Sigmoid colon (tissue), 7 donors: ENCODE results near the gene CCNJ. TPM values are rescaled to one million over a fixed set of nuclear protein-coding genes. Genes with fewer than 3 reads are reported as not detected.
"Not testable (repeated sequence)": the region's sequence is repeated elsewhere in the genome, so short reads cannot be mapped to it uniquely, and the experiment has no call there.

ENCODE experiments used
- DNase-seq: peaks from one replicate; pipeline ENCODE4 v3.0.0-alpha.2; 2019
- H3K27ac ChIP-seq, 4 donors: fragments of 200-600 bp; sonication (generic); one replicate each; pipeline ENCODE4 v1.5.1; 2016 to 2019; ENCODE audit warnings: mild to moderate bottlenecking in 1 of 4
- H3K27me3 ChIP-seq, 3 donors: fragments of 200-600 bp; sonication (generic); one replicate each; pipeline ENCODE4 v1.5.1; 2019; ENCODE audit warnings: mild to moderate bottlenecking in 1 of 3
- H3K36me3 ChIP-seq, 4 donors: fragments of 200-600 bp; sonication (generic); one replicate each; pipeline ENCODE4 v1.5.1; 2016 to 2019
- H3K4me1 ChIP-seq, 4 donors: fragments of 200-600 bp; sonication (generic); one replicate each; pipeline ENCODE4 v1.5.1; 2017 to 2019
- H3K4me3 ChIP-seq, 4 donors: fragments of 200-600 bp; sonication (generic); one replicate each; pipeline ENCODE4 v1.5.1; 2017 to 2019; ENCODE audit warnings: mild to moderate bottlenecking in 2 of 4, moderate library complexity in 1 of 4
- H3K9me3 ChIP-seq, 4 donors: fragments of 200-600 bp in 3 of 4; sonication (generic) in 3 of 4; one replicate each; pipeline versions ENCODE4 v1.5.1 to v1.6.1; 2013 to 2019
- EP300 ChIP-seq, 4 donors: sonication (generic); formaldehyde crosslinking; IDR thresholded peaks; one replicate each; pipeline ENCODE4 v1.6.1; 2017; ENCODE audit warnings: antibody characterized with exemption in 4 of 4
- POLR2A ChIP-seq, 2 donors: fragments of 450-650 bp; IDR thresholded peaks; one replicate each; pipeline ENCODE4 v1.6.1; 2016; ENCODE audit warnings: antibody characterized with exemption in 2 of 2, mild to moderate bottlenecking in 2 of 2, moderate library complexity in 2 of 2
- POLR2AphosphoS5 ChIP-seq, 4 donors: sonication (generic); formaldehyde crosslinking; IDR thresholded peaks; one replicate each; pipeline ENCODE4 v1.6.1; 2017; ENCODE audit warnings: antibody characterized with exemption in 4 of 4
- WGBS, 2 donors: extraction: QIAGEN DNeasy Blood & Tissue Kit; methylation state at CpG; one replicate each; pipeline ENCODE4 v1.1.7; 2013; 5-methylcytosine and 5-hydroxymethylcytosine counted together
- intact Hi-C: fragments of 100-400 bp; cut with DNase I; formaldehyde crosslinking; loops from one replicate; pipeline ENCODE4 v1.15.1; 2023
- polyA plus RNA-seq, 3 donors: library from polyadenylated mRNA; stranded (reverse); fragments of 200-250 nt; gene quantifications; one replicate each; pipeline ENCODE4 v1.2.3, GENCODE V29; 2013
- total RNA-seq, 4 donors: library from RNA; depleted of rRNA; stranded (reverse); fragments of >200 nt; gene quantifications; one replicate each; pipeline ENCODE4 v1.1.0, GENCODE V29; 2016
- TF ChIP-seq, protein P1 (sequence below), 4 experiments: fragments of 450-650 bp in 3 of 4; fragments of 200-600 bp in 1 of 4; IDR thresholded peaks; one replicate each; pipeline ENCODE4 v1.5.1; 2016 to 2019; ENCODE audit warnings: antibody characterized with exemption in 4 of 4, mild to moderate bottlenecking in 3 of 4, moderate library complexity in 2 of 4
- donor health status: healthy with polysubstance abuse.
- donor health status: Bipolar disorder and iron deficiency.
- donor health status: healthy.

Gene CCNJ
- total RNA-seq (1 to 10 TPM; 3.3 to 6.4 (median 4.6) TPM), polyA plus RNA-seq (1 to 10 TPM; 1.8 to 3.5 (median 2.8) TPM)

- Histone ChIP-seq H3K36me3 (no peaks in the 10 kb centered on the region), H3K4me1 (peaks cover 0 to 21% (median 10%) of the 10 kb centered on the region in 4 donors), H3K27ac (peak within 1 kb of the TSS; percentile 83 to 93 (median 88)), H3K4me3 (peak within 1 kb of the TSS; percentile 65 to 79 (median 70)), H3K9me3 (no peaks in the 10 kb centered on the region), H3K27me3 (no peaks in the 10 kb centered on the region)
- WGBS, 2 donors = 4 to 5% methylated on average over 92 of the region's 92 CpGs
- intact Hi-C loops = loop anchor here (1.0 to 2.0 kb wide), 3 partner anchors 48 to 134 kb away; partner anchors contain the start of gene ZNF518A
- DNase-seq = peak; percentile 94
- TF ChIP-seq POLR2AphosphoS5 (IDR thresholded peaks at IDR 0.05) = peak; percentile 51 to 86 (median 79)
- no peak for TF ChIP-seq EP300 (IDR thresholded peaks at IDR 0.05)
- peak in 1 of 2 donors; percentile 42 for TF ChIP-seq POLR2A (IDR thresholded peaks at IDR 0.05)
- TF ChIP-seq, protein P1, sequence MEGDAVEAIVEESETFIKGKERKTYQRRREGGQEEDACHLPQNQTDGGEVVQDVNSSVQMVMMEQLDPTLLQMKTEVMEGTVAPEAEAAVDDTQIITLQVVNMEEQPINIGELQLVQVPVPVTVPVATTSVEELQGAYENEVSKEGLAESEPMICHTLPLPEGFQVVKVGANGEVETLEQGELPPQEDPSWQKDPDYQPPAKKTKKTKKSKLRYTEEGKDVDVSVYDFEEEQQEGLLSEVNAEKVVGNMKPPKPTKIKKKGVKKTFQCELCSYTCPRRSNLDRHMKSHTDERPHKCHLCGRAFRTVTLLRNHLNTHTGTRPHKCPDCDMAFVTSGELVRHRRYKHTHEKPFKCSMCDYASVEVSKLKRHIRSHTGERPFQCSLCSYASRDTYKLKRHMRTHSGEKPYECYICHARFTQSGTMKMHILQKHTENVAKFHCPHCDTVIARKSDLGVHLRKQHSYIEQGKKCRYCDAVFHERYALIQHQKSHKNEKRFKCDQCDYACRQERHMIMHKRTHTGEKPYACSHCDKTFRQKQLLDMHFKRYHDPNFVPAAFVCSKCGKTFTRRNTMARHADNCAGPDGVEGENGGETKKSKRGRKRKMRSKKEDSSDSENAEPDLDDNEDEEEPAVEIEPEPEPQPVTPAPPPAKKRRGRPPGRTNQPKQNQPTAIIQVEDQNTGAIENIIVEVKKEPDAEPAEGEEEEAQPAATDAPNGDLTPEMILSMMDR (IDR thresholded peaks at IDR 0.05) = peak in 2 of 4 experiments; percentile 11 to 30
Measured at GRCh38 chr10:96043033-96043892, at the start of gene CCNJ. Gene CCNJ (plus strand): TSS chr10:96043583. CDS start chr10:96044394, 811 bp downstream.

- H3K27me3 ChIP-seq, H3K4me1 ChIP-seq, H3K27ac ChIP-seq, H3K4me3 ChIP-seq, DNase-seq, intact Hi-C loops, H3K36me3 ChIP-seq, H3K9me3 ChIP-seq: not testable (repeated sequence)
- 92% methylated on average over 11 of the region's 11 CpGs for WGBS, 2 donors
Measured at GRCh38 chr10:95994376-95994775, 49.0 kb upstream of the CCNJ start.

- Histone ChIP-seq H3K27me3 (no peaks in the 10 kb centered on the region), H3K27ac (no peak overlapping the region), H3K4me1 (no peaks in the 10 kb centered on the region), H3K36me3 (no peaks in the 10 kb centered on the region), H3K4me3 (no peak overlapping the region), H3K9me3 (no peaks in the 10 kb centered on the region)
- TF ChIP-seq POLR2AphosphoS5 (IDR thresholded peaks at IDR 0.05) = no peak
- TF ChIP-seq POLR2A (IDR thresholded peaks at IDR 0.05) = no peak
- TF ChIP-seq, protein P1 (IDR thresholded peaks at IDR 0.05) = no peak
- TF ChIP-seq EP300 (IDR thresholded peaks at IDR 0.05) = no peak
- 78 to 92% methylated on average over 1 of the region's 1 CpG for WGBS, 2 donors
- intact Hi-C loops = no loop called here
- DNase-seq = no peak
Measured at GRCh38 chr10:95998255-95998784, 45.1 kb upstream of the CCNJ start.

- intact Hi-C loops = loop anchor here (10.0 kb wide), 1 partner anchor 211 kb away; no protein-coding TSS in a partner anchor
- H3K27me3 ChIP-seq = no peaks in the 10 kb centered on the region
- H3K4me1 ChIP-seq = peaks cover 0 to 9% (median 7%) of the 10 kb centered on the region in 4 donors
- no peak for DNase-seq
- no peak overlapping the region for H3K27ac ChIP-seq
- no peaks in the 10 kb centered on the region for H3K36me3 ChIP-seq
- no peaks in the 10 kb centered on the region for H3K9me3 ChIP-seq
- WGBS, 2 donors = 78 to 88% methylated on average over 2 of the region's 2 CpGs
- H3K4me3 ChIP-seq = no peak overlapping the region
- no peak for TF ChIP-seq EP300 (IDR thresholded peaks at IDR 0.05)
- no peak for TF ChIP-seq POLR2A (IDR thresholded peaks at IDR 0.05)
- TF ChIP-seq, protein P1 (IDR thresholded peaks at IDR 0.05) = no peak
Measured at GRCh38 chr10:96013956-96014355, 29.4 kb upstream of the CCNJ start.

- WGBS, 2 donors = 94 to 96% methylated on average over 2 of the region's 2 CpGs
- no peaks in the 10 kb centered on the region for H3K9me3 ChIP-seq
- H3K27ac ChIP-seq = no peak overlapping the region
- H3K4me1 ChIP-seq = peaks cover 0 to 9% (median 7%) of the 10 kb centered on the region in 4 donors
- DNase-seq = no peak
- no peak overlapping the region for H3K4me3 ChIP-seq
- H3K27me3 ChIP-seq = no peaks in the 10 kb centered on the region
- TF ChIP-seq EP300 (IDR thresholded peaks at IDR 0.05) = no peak
- TF ChIP-seq, protein P1 (IDR thresholded peaks at IDR 0.05) = no peak
- no peak for TF ChIP-seq POLR2A (IDR thresholded peaks at IDR 0.05)
- TF ChIP-seq POLR2AphosphoS5 (IDR thresholded peaks at IDR 0.05) = no peak
- no peaks in the 10 kb centered on the region for H3K36me3 ChIP-seq
- intact Hi-C loops = loop anchor here (5.0 to 10.0 kb wide), 2 partner anchors 113 to 210 kb away; no protein-coding TSS in a partner anchor
Measured at GRCh38 chr10:96014473-96015102, 28.8 kb upstream of the CCNJ start.
